ENCODE results near the gene FNDC3A. TPM values are rescaled to one million over a fixed set of nuclear protein-coding genes. Genes with fewer than 3 reads are reported as not detected.
"Not testable (repeated sequence)": the region's sequence is repeated elsewhere in the genome, so short reads cannot be mapped to it uniquely, and the experiment has no call there.

Gene FNDC3A
- total RNA-seq, 1 donor from 2014 or later, result 22.7 TPM

- intact Hi-C loops (cut with DNase I), result no loop called here
- no peaks in the 10 kb centered on the region for H3K27me3 ChIP-seq
- DNase-seq (ENCODE audit: low spot score in 2 of 2), result no peak
- peaks cover 0 to 2% of the 10 kb centered on the region in 2 donors for H3K36me3 ChIP-seq
- H3K4me3 ChIP-seq, result no peak overlapping the region
- H3K27ac ChIP-seq, result no peak overlapping the region
- no peaks in the 10 kb centered on the region for H3K4me1 ChIP-seq
- peaks cover 0 to 4% of the 10 kb centered on the region in 2 donors for H3K9me3 ChIP-seq
- TF ChIP-seq, protein P1, sequence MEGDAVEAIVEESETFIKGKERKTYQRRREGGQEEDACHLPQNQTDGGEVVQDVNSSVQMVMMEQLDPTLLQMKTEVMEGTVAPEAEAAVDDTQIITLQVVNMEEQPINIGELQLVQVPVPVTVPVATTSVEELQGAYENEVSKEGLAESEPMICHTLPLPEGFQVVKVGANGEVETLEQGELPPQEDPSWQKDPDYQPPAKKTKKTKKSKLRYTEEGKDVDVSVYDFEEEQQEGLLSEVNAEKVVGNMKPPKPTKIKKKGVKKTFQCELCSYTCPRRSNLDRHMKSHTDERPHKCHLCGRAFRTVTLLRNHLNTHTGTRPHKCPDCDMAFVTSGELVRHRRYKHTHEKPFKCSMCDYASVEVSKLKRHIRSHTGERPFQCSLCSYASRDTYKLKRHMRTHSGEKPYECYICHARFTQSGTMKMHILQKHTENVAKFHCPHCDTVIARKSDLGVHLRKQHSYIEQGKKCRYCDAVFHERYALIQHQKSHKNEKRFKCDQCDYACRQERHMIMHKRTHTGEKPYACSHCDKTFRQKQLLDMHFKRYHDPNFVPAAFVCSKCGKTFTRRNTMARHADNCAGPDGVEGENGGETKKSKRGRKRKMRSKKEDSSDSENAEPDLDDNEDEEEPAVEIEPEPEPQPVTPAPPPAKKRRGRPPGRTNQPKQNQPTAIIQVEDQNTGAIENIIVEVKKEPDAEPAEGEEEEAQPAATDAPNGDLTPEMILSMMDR (IDR thresholded peaks at IDR 0.05), result no peak
Observed at GRCh38 chr13:49125964-49126524, 150.3 kb downstream of the FNDC3A start.

- Histone ChIP-seq H3K27me3 (no peaks in the 10 kb centered on the region), H3K36me3 (peaks cover 4 to 30% of the 10 kb centered on the region in 2 donors), H3K4me3 (no peak overlapping the region), H3K27ac (no peak overlapping the region), H3K4me1 (no peaks in the 10 kb centered on the region), H3K9me3 (no peaks in the 10 kb centered on the region)
- TF ChIP-seq, protein P1 (IDR thresholded peaks at IDR 0.05), result no peak
- intact Hi-C loops (cut with DNase I), result no loop called here
- DNase-seq (ENCODE audit: low spot score in 2 of 2), result no peak
Observed at GRCh38 chr13:49132479-49133002, 156.8 kb downstream of the FNDC3A start.

- intact Hi-C loops (cut with DNase I), result no loop called here
- TF ChIP-seq, protein P1 (IDR thresholded peaks at IDR 0.05), result no peak
- Histone ChIP-seq H3K9me3 (no peaks in the 10 kb centered on the region), H3K27ac (no peak overlapping the region), H3K27me3 (no peaks in the 10 kb centered on the region), H3K4me3 (no peak overlapping the region), H3K4me1 (no peaks in the 10 kb centered on the region), H3K36me3 (peaks cover 14 to 34% of the 10 kb centered on the region in 2 donors)
- DNase-seq (ENCODE audit: low spot score in 2 of 2), result no peak
Observed at GRCh38 chr13:49134305-49134704, 158.6 kb downstream of the FNDC3A start.

DNA sequence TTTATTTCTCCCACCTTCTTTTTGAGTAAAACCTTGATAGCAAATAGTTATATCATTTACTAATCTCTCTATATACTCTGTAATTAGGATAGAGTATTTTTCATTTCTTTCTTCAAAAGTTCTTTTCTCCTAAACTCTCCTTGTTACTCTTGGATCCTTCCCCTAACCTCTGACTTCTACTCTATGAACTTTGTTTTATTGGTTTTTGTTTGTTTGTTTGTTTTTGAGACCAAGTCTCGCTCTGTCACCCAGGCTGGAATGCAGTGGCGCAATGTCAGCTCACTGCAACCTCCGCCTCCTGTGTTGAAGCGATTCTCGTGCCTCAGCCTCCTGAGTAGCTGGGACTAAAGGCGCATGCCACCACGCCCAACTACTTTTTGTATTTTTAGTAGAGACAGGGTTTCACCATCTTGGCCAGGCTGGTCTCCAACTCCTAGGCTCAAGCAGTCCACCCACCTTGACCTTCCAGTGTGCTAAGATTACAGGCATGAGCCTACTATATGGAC is 161.5 kb downstream of the FNDC3A start:
- H3K27me3 ChIP-seq; H3K4me3 ChIP-seq; H3K4me1 ChIP-seq; H3K9me3 ChIP-seq; DNase-seq (ENCODE audit: low spot score in 2 of 2); H3K27ac ChIP-seq; intact Hi-C loops (cut with DNase I): not testable (repeated sequence)
- peaks cover 18 to 29% of the 10 kb centered on the region in 2 donors for H3K36me3 ChIP-seq

DNA sequence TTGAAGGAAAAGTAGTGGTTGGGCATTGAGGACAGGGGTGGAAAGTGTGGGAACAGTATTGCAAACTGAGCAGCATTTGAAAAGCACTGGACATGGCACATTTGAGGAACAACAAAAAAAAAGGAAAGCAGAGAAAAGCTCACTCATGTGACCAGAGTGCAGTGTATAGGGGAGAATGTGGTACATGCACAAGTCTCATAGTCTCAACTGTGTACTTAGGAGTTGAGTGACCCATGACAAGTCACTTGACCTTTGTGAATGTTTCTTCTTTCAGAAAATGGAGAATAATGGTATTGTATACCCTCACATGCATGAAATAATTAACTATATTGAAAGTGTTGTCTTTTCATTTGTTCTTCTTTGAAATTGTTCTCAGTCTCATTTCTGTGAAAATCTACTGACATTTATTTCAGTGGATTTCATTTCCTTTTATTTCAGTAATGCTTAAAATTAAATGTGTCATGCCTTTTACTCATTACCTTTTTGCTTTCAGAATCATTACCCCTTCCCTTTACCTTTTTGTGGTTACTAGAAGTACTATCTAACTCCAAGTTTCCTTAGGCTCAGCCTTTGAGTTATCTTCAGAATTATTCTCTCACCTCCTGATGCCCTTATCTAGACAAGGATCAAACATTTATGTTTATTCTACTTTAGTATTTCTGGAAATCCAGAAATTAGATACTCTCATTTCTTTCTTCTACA is 165.3 kb downstream of the FNDC3A start:
- DNase-seq (ENCODE audit: low spot score in 2 of 2), result no peak
- Histone ChIP-seq H3K27ac (no peak overlapping the region), H3K4me1 (no peaks in the 10 kb centered on the region), H3K27me3 (no peaks in the 10 kb centered on the region), H3K36me3 (peaks cover 18 to 47% of the 10 kb centered on the region in 2 donors), H3K4me3 (no peak overlapping the region), H3K9me3 (no peaks in the 10 kb centered on the region)
- intact Hi-C loops (cut with DNase I), result no loop called here
- TF ChIP-seq, protein P1 (IDR thresholded peaks at IDR 0.05), result no peak

DNA sequence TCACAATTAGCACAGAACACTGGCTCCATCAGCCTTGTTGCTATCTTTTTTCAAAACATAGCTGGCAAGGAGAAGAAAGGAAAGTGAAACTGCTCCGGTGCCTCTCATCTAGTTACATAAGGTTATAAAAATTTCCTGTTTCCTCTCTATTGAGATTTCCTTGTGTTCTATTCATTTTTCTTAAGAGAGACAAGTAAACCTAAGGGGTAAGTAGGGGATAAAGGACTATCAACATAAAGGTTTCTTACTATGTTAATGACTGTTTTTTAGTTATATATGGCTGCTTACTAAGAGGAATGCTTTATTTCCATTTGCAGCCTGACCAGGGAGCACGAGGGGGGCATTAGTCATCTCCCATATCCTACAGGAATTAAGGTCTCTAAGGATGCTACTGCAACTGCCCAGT is 171.2 kb downstream of the FNDC3A start:
- peak overlapping the region in 1 of 2 donors; percentile 26 for H3K27ac ChIP-seq
- peaks cover 4 to 62% of the 10 kb centered on the region in 2 donors for H3K36me3 ChIP-seq
- intact Hi-C loops (cut with DNase I), result no loop called here
- H3K27me3 ChIP-seq, result no peaks in the 10 kb centered on the region
- TF ChIP-seq, protein P1 (IDR thresholded peaks at IDR 0.05), result no peak
- H3K4me3 ChIP-seq, result no peak overlapping the region
- peaks cover 0 to 14% of the 10 kb centered on the region in 2 donors for H3K9me3 ChIP-seq
- H3K4me1 ChIP-seq, result no peaks in the 10 kb centered on the region
- no peak for DNase-seq (ENCODE audit: low spot score in 2 of 2)
